GM19238 (cell line): ENCODE measurements around the gene ACTN1.

ENCODE experiments used
- DNase-seq: peaks from one replicate; pipeline ENCODE4 v3.0.0; 2011; ENCODE audit warnings: low spot score; ENCODE audit not compliant: insufficient read length

The ACTN1 gene

GRCh38 chr14:68970038-68970612 lies 9.0 kb downstream of the ACTN1 start:
- no peak for DNase-seq

DNA sequence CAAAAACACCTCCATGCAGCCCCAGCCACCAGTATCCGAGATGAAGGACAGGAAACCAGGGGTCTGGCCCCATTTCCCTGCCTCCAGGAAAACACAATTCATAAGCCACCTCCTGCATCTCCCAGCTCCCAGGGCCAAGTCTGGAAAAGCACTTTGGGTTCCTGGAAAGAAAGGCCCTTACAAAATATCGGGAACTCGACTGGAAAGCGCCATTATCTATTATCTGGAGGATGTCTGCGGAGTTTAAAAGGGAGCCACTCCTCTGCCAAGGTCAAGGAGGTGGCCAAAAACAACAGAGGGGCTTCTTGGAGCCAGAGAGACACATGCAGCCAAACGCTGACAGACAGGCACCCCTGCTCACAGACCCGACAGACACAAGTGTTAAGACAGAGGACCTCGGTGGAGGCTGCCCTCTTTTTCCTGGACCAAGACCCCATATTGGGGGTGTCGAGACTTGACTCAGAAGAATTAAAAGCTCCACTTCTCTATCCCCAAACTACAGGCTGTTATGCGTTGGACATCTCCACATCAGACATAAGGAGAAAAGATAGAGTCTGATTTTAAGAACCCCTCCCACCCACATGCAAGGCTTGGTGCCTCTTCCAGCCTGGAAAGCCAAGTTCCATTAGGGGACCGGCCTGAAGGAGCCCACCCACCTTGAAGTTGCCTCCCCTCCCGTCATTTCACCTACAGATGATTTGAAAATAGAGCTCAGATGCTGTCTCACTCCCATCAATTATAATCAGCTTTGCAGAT lies 9.6 kb downstream of the ACTN1 start:
- DNase-seq = no peak

GRCh38 chr14:68968721-68969120 lies 10.4 kb downstream of the ACTN1 start:
- no peak for DNase-seq

DNA sequence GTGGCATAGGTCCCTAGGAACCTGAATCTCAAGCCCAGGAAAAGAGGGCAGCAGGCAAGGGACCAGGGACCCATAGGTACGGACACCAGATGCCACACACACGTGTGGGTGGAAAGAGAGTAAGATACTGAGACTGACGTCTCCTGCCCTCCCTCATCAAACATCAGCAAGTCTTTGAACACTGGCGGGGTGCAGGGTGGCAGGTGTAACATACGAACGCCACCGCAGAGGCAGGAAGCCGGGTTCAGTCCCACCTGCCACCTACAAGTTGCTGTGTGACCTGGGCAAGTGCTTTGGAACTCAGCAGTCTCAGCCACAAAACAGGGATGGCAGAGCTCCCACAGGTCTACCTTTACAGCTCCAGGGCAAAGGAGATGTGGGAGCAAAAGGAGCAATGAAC lies 11.1 kb downstream of the ACTN1 start:
- DNase-seq = no peak

DNA sequence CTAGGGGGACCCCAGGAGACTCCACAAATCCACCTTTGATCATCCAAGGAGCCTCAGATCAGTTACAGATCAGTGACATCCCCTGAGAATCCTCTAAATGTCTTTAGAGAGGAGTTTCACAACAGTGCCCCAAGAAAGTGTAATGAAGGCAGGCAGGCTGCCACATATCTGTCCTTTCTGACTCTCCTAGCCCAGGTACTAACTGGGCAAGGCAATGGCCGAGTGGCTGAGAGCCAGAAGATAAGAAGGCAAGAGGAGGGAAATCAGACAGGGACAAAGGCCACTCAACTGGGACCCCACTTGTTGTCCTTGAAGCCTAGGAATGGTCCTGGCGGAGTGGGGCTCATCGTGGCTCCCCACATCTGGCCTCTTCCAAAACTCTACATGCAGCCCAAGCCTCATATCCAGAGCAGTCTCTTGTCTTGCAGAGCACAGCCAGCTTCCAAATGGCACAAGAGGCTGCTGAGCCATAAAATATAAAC lies 11.6 kb downstream of the ACTN1 start:
- DNase-seq = no peak

GRCh38 chr14:68966872-68967301 lies 12.2 kb downstream of the ACTN1 start:
- DNase-seq = no peak

DNA sequence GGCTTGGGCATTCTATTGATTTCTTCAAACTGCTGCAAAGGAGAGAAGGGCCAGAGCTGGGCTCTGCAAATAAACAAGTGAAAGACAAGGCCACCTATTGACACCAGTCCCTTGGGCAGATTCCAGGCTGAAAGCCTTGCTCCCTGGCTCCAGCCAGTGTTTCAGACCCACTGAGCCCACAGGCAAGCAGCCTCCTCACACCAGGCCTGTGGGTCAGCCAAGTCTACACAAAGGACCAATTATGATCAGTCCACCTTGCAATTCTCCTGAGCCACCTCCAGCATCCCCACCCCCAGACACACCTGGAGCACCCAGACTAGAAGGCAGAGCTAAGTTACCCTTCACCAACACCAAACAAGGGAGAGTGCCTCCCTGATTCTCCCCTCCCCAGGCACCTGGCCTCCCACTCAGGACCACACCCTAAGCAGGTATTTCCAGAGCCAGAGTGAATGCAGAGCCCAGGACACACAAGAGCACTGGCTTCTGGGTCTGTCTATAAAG lies 13.8 kb downstream of the ACTN1 start:
- DNase-seq = no peak

DNA sequence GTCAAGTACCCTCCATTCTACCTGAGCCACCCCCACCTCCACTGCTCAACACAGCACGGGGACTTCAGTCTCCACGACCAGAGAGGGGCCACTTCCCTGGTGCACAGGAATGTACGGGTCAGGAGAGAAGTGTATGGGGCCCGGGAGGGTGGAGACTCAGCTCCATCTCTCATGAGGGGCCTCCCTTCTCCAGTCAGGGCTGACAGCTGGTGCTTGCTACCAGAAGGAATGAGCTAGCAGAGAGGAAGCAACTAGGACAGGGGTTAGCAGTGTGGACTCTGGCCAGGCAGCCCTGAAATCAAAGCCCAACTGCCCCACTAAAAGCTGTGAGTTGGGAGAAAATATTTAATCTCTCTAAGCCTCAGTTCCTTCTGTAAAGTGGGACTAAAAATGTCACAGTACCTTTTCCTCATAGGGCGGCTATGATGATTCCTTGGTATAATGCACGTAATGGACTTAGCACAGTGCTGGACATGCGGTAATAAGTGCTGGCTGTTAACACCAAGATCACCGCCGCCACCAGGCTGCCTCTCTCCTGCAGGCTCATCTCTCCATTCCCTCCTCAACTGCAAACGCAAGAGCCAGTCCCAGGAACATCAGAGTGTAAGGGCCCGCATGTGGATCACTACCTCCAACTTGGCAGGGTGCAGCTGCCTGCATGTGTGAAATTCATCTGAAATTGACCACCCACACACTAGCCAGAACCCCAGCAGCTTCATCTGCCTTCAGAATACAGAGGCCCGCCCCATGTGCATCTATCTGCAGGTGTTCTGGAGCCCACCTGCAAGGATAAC lies 14.6 kb downstream of the ACTN1 start:
- no peak for DNase-seq

GRCh38 chr14:68962681-68963080 lies 16.4 kb downstream of the ACTN1 start:
- DNase-seq = no peak

- DNase-seq = no peak
These were observed 17.1 kb downstream of the ACTN1 start for GRCh38 chr14:68961781-68962584.

GRCh38 chr14:68961361-68961760 lies 17.7 kb downstream of the ACTN1 start:
- no peak for DNase-seq

DNA sequence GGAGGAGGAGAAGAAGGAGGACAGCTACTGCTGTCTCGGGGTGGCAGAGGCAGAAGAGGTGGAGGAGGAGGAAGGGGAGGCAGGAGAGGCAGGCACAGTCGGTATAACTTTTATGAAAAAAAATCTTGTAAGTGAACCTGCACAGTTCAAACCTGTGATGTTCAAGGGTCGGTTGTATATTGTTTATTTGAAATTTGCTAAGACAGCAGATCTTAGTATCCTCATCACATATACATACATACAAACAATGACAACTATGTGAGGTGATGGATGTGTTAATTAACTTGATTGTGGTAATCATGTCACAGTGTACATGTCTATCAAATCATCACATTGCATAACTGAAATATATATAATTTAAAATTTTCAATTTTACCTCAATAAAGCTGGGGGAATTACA lies 19.0 kb downstream of the ACTN1 start:
- no peak for DNase-seq

GRCh38 chr14:68959035-68959434 lies 20.1 kb downstream of the ACTN1 start:
- DNase-seq = no peak

DNA sequence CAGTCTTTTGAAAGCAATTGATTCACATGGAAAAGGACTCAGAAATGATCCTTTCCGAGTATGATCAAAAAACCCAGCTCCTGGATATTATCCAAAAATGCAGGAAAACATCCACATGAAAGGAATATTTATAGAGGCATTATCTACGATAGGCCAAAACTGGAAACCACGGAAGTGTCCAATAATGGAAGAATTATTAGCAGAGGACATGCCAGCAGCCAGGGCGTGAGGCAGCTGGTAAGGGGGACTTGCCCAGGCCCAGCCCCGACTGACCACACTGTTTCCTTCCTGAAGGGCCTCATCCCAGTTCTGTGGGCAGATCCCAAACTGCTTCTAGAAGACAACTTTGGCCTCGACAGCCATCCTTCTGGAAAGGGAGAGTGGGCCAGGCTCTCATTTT lies 20.5 kb downstream of the ACTN1 start:
- DNase-seq = no peak

GRCh38 chr14:68957775-68958174 lies 21.3 kb downstream of the ACTN1 start:
- no peak for DNase-seq

DNA sequence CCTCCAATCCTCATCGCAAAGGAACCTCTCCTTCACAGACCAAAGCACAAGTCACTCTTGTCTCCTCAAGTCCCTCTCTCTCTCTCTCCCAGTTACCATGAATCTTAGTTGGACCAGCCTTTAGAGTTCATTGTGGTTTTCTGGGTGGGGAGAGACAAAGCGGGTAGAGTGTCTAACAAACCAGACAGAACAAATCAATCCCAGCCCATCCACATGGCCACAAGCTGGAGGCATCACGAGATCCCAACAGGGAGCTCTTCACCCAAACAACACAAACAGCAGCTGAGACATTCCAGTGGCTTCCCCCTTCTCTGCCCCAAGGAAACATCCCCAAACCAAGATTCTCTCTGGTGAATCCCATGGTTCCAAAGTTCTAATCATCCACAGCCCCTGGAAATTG lies 22.4 kb downstream of the ACTN1 start:
- DNase-seq = no peak

DNA sequence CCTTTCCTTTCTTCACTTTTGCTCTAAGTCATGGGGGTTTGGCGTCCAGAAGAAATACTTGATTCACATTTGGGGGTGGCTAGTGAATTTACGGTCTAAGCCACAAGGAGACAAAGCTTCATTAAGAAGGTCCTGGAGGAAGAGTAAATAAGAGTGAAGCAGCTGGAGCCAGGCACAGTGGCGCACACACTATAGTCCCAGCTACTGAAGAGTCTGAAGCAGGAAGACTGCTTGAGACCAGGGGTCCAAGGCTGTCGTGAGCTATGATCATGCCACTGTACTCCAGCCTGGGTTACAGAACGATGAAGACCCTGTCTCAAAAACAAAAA lies 23.3 kb downstream of the ACTN1 start:
- DNase-seq = no peak

DNA sequence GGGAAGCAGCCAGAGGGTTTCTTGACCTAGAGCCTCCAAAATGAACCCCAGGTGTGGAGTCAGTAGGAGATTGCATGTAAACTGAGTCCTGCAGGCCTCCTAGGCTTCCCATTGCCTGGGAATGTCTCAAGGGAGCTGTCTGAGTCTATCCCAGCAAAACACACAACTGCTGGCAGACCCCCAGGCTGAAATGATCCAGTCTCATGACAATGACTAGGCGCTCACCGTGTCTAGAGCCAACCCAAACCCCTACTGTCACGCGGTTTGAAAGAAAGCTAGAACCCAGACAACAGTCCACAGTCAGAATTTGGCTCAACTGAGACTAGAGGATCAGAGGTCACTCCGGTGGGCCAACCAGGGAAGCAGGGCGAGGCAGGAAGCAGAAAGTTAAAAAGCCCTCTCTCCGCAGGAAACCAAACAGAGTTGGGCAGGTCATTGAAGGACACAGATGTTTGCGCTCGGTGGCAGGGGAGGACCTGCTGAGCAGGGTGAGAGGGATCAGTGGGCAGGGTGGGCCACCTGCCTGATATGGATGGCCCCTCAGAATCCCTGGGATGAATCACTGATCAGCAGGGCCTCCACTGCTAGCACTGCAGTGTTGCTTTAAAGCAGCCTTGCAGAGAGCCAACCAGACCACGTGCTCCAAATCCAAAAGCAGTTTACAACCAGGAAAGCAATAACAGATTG lies 23.8 kb downstream of the ACTN1 start:
- DNase-seq = no peak

GRCh38 chr14:68953196-68953555 lies 25.9 kb downstream of the ACTN1 start:
- no peak for DNase-seq

DNA sequence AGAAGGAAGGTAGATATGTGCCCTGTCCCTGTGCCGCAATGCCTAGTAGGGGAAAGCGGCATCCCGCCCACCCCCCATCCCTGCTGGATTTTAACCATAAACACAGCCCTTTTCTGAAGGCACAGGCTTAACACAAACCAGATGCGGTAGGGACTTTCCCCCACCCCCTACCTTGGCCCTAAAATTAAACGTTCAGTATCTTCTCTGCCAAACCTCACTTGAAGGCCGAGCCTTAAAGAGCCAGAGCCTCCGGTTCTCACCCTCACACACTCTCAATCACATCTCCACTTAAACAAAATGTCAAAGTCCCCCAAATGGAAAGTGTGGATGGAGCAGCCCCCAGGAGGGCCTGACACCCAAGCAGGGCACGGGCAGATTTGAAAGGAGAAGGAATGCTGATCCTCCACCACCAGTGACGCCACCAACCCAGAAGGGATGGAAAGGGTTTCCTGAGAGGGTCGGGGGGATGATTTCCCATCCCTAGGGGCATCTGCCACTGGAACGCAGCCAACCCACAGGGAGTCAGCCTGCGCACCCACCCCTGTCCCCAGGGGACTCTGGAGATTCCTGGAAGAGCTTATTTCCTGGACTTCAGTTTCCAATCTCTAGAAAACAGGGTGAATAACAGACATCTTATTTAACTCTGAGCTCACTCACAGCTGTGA lies 26.4 kb downstream of the ACTN1 start:
- DNase-seq = no peak
